K562 (cell line): ENCODE data around the gene NEDD4L.

ENCODE experiments used
- CTCF ChIP-seq, 3 experiments: IDR thresholded peaks in 2 of 3; conservative IDR thresholded peaks in 1 of 3; 2 replicates each; pipeline ENCODE4 v1.5.1; 2011 to 2012; ENCODE audit warnings: low read length in 3 of 3, mild to moderate bottlenecking in 3 of 3, control low read depth in 2 of 3, improper control_type of control experiment in 1 of 3, inconsistent platforms in 1 of 3, low read depth in 1 of 3, mixed read lengths in 1 of 3, moderate library complexity in 1 of 3; ENCODE audit not compliant: insufficient read depth in 2 of 3
- FOS ChIP-seq: IDR thresholded peaks from 3 replicates; pipeline ENCODE4 v1.6.1; 2011; ENCODE audit not compliant: insufficient read length; ENCODE audit errors: extremely low read depth
- TRIM24 ChIP-seq, 2 experiments: fragments of 450-650 bp; IDR thresholded peaks; 2 replicates each; pipeline ENCODE4 v1.6.1; 2016
- ZNF134 ChIP-seq: fragments of 250-450 bp; sonication (Bioruptor Pico); conservative IDR thresholded peaks from 2 replicates; pipeline ENCODE4 v1.4.0; 2020

- TF ChIP-seq CTCF (IDR thresholded peaks at IDR 0.05 in 2 of 3, conservative IDR thresholded peaks at IDR 0.05 in 1 of 3; ENCODE audit: insufficient read depth in 2 of 3, low read depth in 1 of 3, low read length in 3 of 3) = no peak
- TF ChIP-seq TRIM24 (IDR thresholded peaks at IDR 0.05) = no peak
- TF ChIP-seq FOS = no peak
- no peak for TF ChIP-seq ZNF134 (CRISPR knock-in tag)
Measured at GRCh38 chr18:58183226-58183625, 139.2 kb downstream of the NEDD4L start.
